ENCODE results near the gene GPSM3. TPM values are rescaled to one million over a fixed set of nuclear protein-coding genes. Genes with fewer than 3 reads are reported as not detected.
A peak's percentile ranks its signal among the peaks of the same experiment; 100 is the strongest.

The GPSM3 gene
- total and polyA plus RNA-seq, 2 experiments from 2014 or later, result 14.5 to 18.0 TPM

DNA sequence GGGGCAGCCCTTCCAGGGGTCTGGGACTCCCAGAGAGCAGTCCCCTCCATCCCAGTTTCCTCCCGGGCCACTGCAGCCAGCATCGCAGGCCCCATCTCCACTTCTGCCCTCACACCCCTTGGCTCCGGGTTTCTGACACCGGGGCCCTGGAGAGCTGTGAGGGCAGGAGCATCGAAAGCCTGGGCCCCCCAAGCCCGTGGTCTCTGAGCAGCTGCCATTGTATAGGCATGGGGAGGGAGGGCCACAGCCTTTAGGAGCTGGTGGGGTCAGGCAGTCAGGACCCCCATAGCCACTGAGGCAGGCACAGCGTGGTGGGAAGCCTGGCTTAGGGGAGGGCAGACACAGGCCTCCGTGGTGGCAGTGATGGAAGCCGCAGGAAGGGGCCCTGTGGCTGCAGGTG is 9.7 kb upstream of the GPSM3 start:
- Histone ChIP-seq H3K4me3 (no peak overlapping the region), H3K27me3 (no peaks in the 10 kb centered on the region), H3K4me1 (ENCODE audit: low read depth) (no peaks in the 10 kb centered on the region), H3K27ac (no peak overlapping the region), H3K9me3 (ENCODE audit: low read depth) (no peaks in the 10 kb centered on the region), H3K36me3 (no peaks in the 10 kb centered on the region)
- no peak for DNase-seq (ENCODE audit: low read depth in 1 of 2, low spot score in 1 of 2)
- TF ChIP-seq, protein P1, sequence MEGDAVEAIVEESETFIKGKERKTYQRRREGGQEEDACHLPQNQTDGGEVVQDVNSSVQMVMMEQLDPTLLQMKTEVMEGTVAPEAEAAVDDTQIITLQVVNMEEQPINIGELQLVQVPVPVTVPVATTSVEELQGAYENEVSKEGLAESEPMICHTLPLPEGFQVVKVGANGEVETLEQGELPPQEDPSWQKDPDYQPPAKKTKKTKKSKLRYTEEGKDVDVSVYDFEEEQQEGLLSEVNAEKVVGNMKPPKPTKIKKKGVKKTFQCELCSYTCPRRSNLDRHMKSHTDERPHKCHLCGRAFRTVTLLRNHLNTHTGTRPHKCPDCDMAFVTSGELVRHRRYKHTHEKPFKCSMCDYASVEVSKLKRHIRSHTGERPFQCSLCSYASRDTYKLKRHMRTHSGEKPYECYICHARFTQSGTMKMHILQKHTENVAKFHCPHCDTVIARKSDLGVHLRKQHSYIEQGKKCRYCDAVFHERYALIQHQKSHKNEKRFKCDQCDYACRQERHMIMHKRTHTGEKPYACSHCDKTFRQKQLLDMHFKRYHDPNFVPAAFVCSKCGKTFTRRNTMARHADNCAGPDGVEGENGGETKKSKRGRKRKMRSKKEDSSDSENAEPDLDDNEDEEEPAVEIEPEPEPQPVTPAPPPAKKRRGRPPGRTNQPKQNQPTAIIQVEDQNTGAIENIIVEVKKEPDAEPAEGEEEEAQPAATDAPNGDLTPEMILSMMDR (IDR thresholded peaks at IDR 0.05; ENCODE audit: low read depth, low read length), result no peak

GRCh38 chr6:32200711-32201475 is 8.4 kb upstream of the GPSM3 start:
- H3K4me3 ChIP-seq, result no peak overlapping the region
- TF ChIP-seq, protein P1 (IDR thresholded peaks at IDR 0.05; ENCODE audit: low read depth, low read length), result no peak
- no peaks in the 10 kb centered on the region for H3K36me3 ChIP-seq
- H3K27ac ChIP-seq, result no peak overlapping the region
- DNase-seq (ENCODE audit: low read depth in 1 of 2, low spot score in 1 of 2), result no peak
- no peaks in the 10 kb centered on the region for H3K4me1 ChIP-seq (ENCODE audit: low read depth)
- no peaks in the 10 kb centered on the region for H3K9me3 ChIP-seq (ENCODE audit: low read depth)
- H3K27me3 ChIP-seq, result no peaks in the 10 kb centered on the region

DNA sequence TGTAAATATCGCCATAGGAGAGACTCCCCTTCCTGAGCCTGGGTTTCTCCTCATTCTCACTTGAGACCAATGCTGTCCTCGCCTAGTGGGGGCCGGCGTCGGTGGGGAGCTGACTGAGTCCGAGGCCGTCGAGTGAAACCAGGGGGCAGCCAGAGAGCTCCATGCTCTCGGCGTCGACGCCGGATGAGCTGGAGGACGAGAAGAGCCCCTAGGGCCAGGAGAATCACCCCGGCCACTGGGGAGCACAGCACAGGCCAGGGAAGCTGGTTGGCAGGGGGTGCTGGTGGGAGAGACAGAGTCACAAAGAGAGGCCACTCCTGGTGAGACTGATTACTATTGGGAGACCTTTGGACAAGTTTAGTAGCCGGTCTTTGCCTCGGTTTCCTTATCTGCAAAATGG is 6.4 kb upstream of the GPSM3 start:
- TF ChIP-seq, protein P1 (IDR thresholded peaks at IDR 0.05; ENCODE audit: low read depth, low read length), result no peak
- H3K4me1 ChIP-seq (ENCODE audit: low read depth), result no peaks in the 10 kb centered on the region
- H3K9me3 ChIP-seq (ENCODE audit: low read depth), result no peaks in the 10 kb centered on the region
- no peak overlapping the region for H3K27ac ChIP-seq
- H3K27me3 ChIP-seq, result no peaks in the 10 kb centered on the region
- no peaks in the 10 kb centered on the region for H3K36me3 ChIP-seq
- no peak overlapping the region for H3K4me3 ChIP-seq
- DNase-seq (ENCODE audit: low read depth in 1 of 2, low spot score in 1 of 2), result no peak

- no peak for DNase-seq (ENCODE audit: low read depth in 1 of 2, low spot score in 1 of 2)
These were observed 5.9 kb upstream of the GPSM3 start for GRCh38 chr6:32198345-32198696.

DNA sequence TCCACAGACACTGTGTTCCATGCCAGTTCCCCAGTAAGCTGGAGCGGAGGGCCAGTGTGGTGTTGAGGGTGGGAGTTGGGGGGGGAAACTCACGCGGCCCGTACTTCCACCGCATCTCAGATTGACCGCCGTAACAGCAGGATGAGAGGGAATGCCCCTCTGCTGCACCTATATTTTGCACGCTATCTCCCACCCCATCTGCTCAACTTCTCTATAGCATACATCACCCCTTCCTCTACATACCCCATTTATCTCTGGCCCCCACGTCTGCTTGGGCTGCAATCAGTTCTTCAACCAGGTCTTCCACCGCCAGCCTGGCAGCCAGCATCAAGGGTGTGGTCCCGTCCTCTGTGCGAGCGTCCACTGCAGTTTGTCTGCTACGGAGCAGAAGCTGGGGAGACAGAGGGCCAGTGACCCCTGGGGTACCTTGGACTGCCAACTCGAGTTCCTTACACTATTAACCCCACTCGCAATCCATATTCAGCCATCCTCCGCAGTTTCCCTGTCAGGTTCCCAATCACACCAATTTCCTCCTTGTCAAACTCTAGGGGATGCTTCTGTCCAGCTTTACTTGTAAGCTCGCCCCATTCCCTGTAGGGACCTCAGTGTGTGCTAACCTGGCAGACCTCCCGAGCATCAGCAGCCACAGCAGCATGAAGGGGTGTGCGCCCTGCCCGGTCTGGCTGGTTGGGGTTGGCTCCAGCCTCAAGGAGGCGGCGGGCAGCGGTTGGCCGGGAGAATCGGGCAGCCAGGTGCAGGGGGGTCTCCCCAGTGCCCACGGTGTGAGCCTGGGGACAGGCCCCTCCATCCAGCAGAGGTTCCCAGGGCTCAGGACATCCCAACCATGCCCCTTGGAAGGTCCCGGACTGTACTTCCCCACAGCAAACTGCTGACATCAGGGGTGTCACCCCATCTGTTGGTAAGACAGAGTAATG is 4.5 kb upstream of the GPSM3 start:
- Histone ChIP-seq H3K36me3 (no peaks in the 10 kb centered on the region), H3K4me3 (peak overlapping the region; percentile 37), H3K27me3 (no peaks in the 10 kb centered on the region), H3K4me1 (ENCODE audit: low read depth) (no peaks in the 10 kb centered on the region), H3K9me3 (ENCODE audit: low read depth) (no peaks in the 10 kb centered on the region), H3K27ac (peak overlapping the region; percentile 93)
- TF ChIP-seq, protein P1 (IDR thresholded peaks at IDR 0.05; ENCODE audit: low read depth, low read length), result no peak
- peak in 1 of 2 donors; percentile 51 for DNase-seq (ENCODE audit: low read depth in 1 of 2, low spot score in 1 of 2)

More at GRCh38 chr6:32198345-32198696, 5.9 kb upstream of the GPSM3 start:
- Histone ChIP-seq H3K27ac (no peak overlapping the region), H3K27me3 (no peaks in the 10 kb centered on the region), H3K9me3 (ENCODE audit: low read depth) (no peaks in the 10 kb centered on the region), H3K36me3 (no peaks in the 10 kb centered on the region), H3K4me1 (ENCODE audit: low read depth) (no peaks in the 10 kb centered on the region), H3K4me3 (no peak overlapping the region)
- TF ChIP-seq, protein P1 (IDR thresholded peaks at IDR 0.05; ENCODE audit: low read depth, low read length), result no peak

All from cardiac muscle cell (in vitro differentiated cells and primary cell).